WTC11 (cell line): Measurements from ENCODE around the gene IGFN1.

Experiments used
- CREB1 ChIP-seq: sonication (generic); formaldehyde crosslinking; IDR thresholded peaks from 2 replicates; pipeline ENCODE4 v1.8.0; 2023; ENCODE audit warnings: mild to moderate bottlenecking, missing genetic modification reagents
- NFE2L1 ChIP-seq: sonication (generic); formaldehyde crosslinking; IDR thresholded peaks from 2 replicates; pipeline ENCODE4 v1.8.1; 2023; ENCODE audit warnings: missing genetic modification reagents
- SP1 ChIP-seq: sonication (generic); formaldehyde crosslinking; conservative IDR thresholded peaks from 2 replicates; pipeline ENCODE4 v1.8.1; 2022; ENCODE audit warnings: missing genetic modification reagents
- TEAD4 ChIP-seq: sonication (generic); formaldehyde crosslinking; IDR thresholded peaks from 2 replicates; pipeline ENCODE4 v1.8.0; 2022; ENCODE audit warnings: mild to moderate bottlenecking, missing genetic modification reagents
- ZNF232 ChIP-seq: sonication (generic); formaldehyde crosslinking; IDR thresholded peaks from 2 replicates; pipeline ENCODE4 v1.8.0; 2022; ENCODE audit warnings: mild to moderate bottlenecking, missing genetic modification reagents
- ZNF671 ChIP-seq: fragments of 250-450 bp; sonication (Bioruptor Pico); IDR thresholded peaks from 2 replicates; pipeline ENCODE4 v1.8.0; 2021; ENCODE audit warnings: mild to moderate bottlenecking
- TF ChIP-seq, protein P1 (sequence below): sonication (generic); formaldehyde crosslinking; IDR thresholded peaks from 2 replicates; pipeline ENCODE4 v1.8.1; 2023; ENCODE audit warnings: mild to moderate bottlenecking, moderate library complexity, missing genetic modification reagents
- TF ChIP-seq, protein P2 (sequence below): fragments of 200-600 bp; IDR thresholded peaks from 2 replicates; pipeline ENCODE4 v1.8.0; 2022; ENCODE audit warnings: antibody characterized with exemption
- TF ChIP-seq, protein P3 (sequence below): sonication (generic); formaldehyde crosslinking; IDR thresholded peaks from 2 replicates; pipeline ENCODE4 v1.8.0; 2023; ENCODE audit warnings: mild to moderate bottlenecking, missing genetic modification reagents

DNA sequence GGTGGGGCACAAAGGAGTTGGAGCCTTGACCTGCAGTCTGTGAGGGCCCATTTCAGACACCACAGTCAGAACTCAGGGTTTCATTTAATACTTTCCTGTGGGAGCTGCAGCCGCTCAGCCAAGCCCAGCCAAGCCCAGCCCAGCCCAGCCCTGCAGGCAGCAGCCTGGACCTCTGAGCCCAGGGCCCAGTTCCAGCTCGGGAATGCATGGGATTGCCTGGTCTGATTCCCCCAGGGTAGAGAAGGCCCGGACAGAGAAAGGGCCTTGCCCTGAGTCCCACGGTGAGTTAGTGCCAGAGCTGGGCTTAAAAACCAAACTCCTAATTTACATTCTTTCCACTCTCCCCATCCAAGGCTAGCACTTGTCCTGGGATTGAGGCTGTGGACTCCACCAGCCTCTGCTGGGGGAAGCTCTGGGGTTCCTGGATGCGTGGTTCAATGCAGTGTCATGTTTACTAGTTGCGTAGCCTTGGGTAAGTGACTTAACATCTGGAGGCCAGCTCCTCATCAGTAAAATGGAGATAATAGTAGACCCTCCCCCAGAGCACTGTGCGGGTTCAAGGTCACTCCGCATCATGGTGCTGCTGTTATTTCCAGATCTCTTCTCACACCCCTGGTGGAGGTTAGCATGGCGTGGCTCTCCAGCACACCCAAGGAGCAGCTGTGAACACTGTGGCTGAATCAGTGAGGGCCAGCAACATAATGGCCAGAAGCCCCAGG, 63.4 kb downstream of the IGFN1 start:
- TF ChIP-seq, protein P1, sequence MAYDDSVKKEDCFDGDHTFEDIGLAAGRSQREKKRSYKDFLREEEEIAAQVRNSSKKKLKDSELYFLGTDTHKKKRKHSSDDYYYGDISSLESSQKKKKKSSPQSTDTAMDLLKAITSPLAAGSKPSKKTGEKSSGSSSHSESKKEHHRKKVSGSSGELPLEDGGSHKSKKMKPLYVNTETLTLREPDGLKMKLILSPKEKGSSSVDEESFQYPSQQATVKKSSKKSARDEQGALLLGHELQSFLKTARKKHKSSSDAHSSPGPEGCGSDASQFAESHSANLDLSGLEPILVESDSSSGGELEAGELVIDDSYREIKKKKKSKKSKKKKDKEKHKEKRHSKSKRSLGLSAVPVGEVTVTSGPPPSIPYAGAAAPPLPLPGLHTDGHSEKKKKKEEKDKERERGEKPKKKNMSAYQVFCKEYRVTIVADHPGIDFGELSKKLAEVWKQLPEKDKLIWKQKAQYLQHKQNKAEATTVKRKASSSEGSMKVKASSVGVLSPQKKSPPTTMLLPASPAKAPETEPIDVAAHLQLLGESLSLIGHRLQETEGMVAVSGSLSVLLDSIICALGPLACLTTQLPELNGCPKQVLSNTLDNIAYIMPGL = no peak
- TF ChIP-seq, protein P2, sequence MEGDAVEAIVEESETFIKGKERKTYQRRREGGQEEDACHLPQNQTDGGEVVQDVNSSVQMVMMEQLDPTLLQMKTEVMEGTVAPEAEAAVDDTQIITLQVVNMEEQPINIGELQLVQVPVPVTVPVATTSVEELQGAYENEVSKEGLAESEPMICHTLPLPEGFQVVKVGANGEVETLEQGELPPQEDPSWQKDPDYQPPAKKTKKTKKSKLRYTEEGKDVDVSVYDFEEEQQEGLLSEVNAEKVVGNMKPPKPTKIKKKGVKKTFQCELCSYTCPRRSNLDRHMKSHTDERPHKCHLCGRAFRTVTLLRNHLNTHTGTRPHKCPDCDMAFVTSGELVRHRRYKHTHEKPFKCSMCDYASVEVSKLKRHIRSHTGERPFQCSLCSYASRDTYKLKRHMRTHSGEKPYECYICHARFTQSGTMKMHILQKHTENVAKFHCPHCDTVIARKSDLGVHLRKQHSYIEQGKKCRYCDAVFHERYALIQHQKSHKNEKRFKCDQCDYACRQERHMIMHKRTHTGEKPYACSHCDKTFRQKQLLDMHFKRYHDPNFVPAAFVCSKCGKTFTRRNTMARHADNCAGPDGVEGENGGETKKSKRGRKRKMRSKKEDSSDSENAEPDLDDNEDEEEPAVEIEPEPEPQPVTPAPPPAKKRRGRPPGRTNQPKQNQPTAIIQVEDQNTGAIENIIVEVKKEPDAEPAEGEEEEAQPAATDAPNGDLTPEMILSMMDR = no peak
- TF ChIP-seq, protein P3, sequence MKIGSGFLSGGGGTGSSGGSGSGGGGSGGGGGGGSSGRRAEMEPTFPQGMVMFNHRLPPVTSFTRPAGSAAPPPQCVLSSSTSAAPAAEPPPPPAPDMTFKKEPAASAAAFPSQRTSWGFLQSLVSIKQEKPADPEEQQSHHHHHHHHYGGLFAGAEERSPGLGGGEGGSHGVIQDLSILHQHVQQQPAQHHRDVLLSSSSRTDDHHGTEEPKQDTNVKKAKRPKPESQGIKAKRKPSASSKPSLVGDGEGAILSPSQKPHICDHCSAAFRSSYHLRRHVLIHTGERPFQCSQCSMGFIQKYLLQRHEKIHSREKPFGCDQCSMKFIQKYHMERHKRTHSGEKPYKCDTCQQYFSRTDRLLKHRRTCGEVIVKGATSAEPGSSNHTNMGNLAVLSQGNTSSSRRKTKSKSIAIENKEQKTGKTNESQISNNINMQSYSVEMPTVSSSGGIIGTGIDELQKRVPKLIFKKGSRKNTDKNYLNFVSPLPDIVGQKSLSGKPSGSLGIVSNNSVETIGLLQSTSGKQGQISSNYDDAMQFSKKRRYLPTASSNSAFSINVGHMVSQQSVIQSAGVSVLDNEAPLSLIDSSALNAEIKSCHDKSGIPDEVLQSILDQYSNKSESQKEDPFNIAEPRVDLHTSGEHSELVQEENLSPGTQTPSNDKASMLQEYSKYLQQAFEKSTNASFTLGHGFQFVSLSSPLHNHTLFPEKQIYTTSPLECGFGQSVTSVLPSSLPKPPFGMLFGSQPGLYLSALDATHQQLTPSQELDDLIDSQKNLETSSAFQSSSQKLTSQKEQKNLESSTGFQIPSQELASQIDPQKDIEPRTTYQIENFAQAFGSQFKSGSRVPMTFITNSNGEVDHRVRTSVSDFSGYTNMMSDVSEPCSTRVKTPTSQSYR (CRISPR knock-in tag) = no peak
- TF ChIP-seq NFE2L1 (CRISPR knock-in tag) (no peak), CREB1 (CRISPR knock-in tag) (no peak), TEAD4 (CRISPR knock-in tag) (no peak), ZNF671 (CRISPR knock-in tag) (no peak), SP1 (no peak), ZNF232 (CRISPR knock-in tag) (no peak)
